Activated CD8-positive, alpha-beta memory T cell treated with anti-CD3 and anti-CD28 coated beads, Interleukin-2, amount 10 ng/mL, durations not matched to agents 7 days and 5 days (primary cell): ENCODE measurements around the gene PKN2. TPM values are rescaled to one million over a fixed set of nuclear protein-coding genes. Genes with fewer than 3 reads are reported as not detected.

ENCODE experiments used
- ATAC-seq: fragments of 150-1000 bp; cut with Tn5 transposase; one replicate; pipeline ENCODE4 v1.10.0; 2021; ENCODE audit warnings: moderate library complexity
- CTCF ChIA-PET: fragments of 350-600 bp; sonication (Branson Sonifier 250); formaldehyde crosslinking; loops from one replicate; lab custom pipeline; 2021; ENCODE audit warnings: antibody characterized with exemption; lab: Charles Lee
- DNase-seq: peaks from one replicate; pipeline ENCODE4 v3.0.0-alpha.2; 2020
- H3K27ac Mint-ChIP-seq: one replicate; pipeline ENCODE4 v1.8.0; 2021; ENCODE audit warnings: mild to moderate bottlenecking, mixed read lengths
- H3K27me3 Mint-ChIP-seq: one replicate; pipeline ENCODE4 v1.8.0; 2021; ENCODE audit warnings: mixed read lengths
- H3K36me3 Mint-ChIP-seq: one replicate; pipeline ENCODE4 v1.8.0; 2021; ENCODE audit warnings: mild to moderate bottlenecking, mixed read lengths
- H3K4me1 Mint-ChIP-seq: one replicate; pipeline ENCODE4 v1.8.0; 2021; ENCODE audit warnings: mixed read lengths
- H3K4me3 Mint-ChIP-seq: one replicate; pipeline ENCODE4 v1.8.0; 2021; ENCODE audit warnings: mild to moderate bottlenecking, moderate library complexity, mixed read lengths
- H3K9me3 Mint-ChIP-seq: one replicate; pipeline ENCODE4 v1.8.0; 2022; ENCODE audit warnings: low read depth, mixed read lengths
- total RNA-seq, 2 experiments: library from RNA; stranded (reverse); gene quantifications; one replicate each; pipeline ENCODE4 v1.2.3, GENCODE V29; 2021

The PKN2 gene
- total RNA-seq, 2 experiments from 2014 or later: 20.0 to 25.8 TPM

DNA sequence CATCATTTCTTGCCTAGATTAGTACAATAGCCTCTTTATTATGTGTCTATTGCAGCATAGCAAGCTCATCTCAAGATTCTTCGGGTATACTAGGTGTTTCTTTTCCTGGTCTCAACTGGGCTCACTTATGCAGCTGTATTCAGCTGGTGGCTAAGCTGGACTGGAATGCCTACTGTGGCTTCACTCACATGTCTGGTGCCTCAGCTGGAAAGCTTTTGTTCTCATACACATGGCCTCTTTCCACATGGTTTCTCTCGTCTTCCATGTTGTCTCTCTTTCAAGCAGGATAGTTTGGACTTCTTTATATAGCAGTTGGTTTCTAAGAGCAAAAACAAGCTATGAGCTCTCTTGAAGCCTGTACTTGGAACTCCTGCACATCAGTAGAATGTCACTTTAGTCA, 45.2 kb downstream of the PKN2 start:
- H3K4me1 Mint-ChIP-seq: peaks cover 7% of the 10 kb centered on the region
- no peaks in the 10 kb centered on the region for H3K27me3 Mint-ChIP-seq
- DNase-seq (no peak), ATAC-seq (no peak)
- H3K36me3 Mint-ChIP-seq: peaks cover 28% of the 10 kb centered on the region
- peaks cover 2% of the 10 kb centered on the region for H3K9me3 Mint-ChIP-seq
- no peak overlapping the region for H3K27ac Mint-ChIP-seq
- CTCF ChIA-PET: interaction anchor here (1.3 kb wide), 2 partner anchors 10 to 12 kb away, joined by 3 read pairs; no protein-coding TSS in a partner anchor
- no peak overlapping the region for H3K4me3 Mint-ChIP-seq

DNA sequence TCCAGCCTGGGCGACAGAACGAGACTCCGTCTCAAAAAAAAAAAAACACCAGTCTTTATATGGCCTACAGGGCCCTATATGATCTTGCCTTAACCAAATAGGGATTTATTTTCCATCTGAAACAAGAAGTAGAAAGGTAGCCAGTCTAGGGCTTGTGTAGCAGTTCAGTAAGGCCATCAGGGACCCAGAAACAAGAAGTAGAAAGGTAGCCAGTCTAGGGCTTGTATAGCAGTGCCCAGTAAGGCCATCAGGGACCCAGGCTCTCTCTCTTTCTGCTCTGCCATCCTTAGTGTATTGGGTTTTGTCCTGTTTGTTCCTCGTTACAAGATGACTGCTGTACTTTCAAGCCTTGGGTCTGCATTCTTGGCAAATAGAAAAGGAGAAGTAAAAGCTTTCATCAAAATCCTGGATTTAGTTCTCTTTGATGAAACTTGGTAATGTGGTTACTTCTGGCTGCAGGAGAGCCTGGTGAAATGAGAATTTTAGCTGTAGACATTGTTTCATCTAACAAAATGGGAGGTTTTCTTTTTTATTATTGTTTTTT, 46.1 kb downstream of the PKN2 start:
- CTCF ChIA-PET: interaction anchor here (1.3 kb wide), 2 partner anchors 9 to 11 kb away, joined by 3 read pairs; no protein-coding TSS in a partner anchor
- Mint-ChIP-seq H3K27me3 (no peaks in the 10 kb centered on the region), H3K36me3 (peaks cover 34% of the 10 kb centered on the region), H3K27ac (no peak overlapping the region), H3K9me3 (peaks cover 2% of the 10 kb centered on the region), H3K4me3 (no peak overlapping the region), H3K4me1 (peaks cover 8% of the 10 kb centered on the region)
- DNase-seq: no peak
- ATAC-seq: no peak

DNA sequence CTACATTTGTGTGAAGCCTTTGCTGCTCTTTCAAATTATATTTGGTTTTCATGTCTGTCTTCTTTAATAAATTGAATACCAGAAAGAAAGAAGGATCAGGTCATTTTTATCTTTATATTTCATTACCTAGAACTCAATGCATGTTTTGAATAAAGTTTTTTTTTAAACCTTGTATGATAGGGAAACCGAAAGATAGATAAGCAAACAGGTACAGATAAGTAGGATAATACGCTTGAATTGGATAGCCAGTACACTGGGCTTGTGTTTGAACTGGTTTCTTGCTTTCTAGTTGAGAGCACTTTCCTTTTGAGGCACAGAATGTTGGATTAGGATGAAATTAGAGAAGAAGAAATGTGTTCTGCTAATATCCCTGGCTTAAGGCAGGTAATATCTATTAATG, 46.9 kb downstream of the PKN2 start:
- Mint-ChIP-seq H3K9me3 (peaks cover 6% of the 10 kb centered on the region), H3K36me3 (peaks cover 41% of the 10 kb centered on the region), H3K27me3 (no peaks in the 10 kb centered on the region), H3K4me3 (no peak overlapping the region), H3K4me1 (peaks cover 8% of the 10 kb centered on the region), H3K27ac (no peak overlapping the region)
- CTCF ChIA-PET: interaction anchor here (1.4 kb wide), 1 partner anchor 146 kb away, joined by 3 read pairs; no protein-coding TSS in a partner anchor
- ATAC-seq: no peak
- no peak for DNase-seq

DNA sequence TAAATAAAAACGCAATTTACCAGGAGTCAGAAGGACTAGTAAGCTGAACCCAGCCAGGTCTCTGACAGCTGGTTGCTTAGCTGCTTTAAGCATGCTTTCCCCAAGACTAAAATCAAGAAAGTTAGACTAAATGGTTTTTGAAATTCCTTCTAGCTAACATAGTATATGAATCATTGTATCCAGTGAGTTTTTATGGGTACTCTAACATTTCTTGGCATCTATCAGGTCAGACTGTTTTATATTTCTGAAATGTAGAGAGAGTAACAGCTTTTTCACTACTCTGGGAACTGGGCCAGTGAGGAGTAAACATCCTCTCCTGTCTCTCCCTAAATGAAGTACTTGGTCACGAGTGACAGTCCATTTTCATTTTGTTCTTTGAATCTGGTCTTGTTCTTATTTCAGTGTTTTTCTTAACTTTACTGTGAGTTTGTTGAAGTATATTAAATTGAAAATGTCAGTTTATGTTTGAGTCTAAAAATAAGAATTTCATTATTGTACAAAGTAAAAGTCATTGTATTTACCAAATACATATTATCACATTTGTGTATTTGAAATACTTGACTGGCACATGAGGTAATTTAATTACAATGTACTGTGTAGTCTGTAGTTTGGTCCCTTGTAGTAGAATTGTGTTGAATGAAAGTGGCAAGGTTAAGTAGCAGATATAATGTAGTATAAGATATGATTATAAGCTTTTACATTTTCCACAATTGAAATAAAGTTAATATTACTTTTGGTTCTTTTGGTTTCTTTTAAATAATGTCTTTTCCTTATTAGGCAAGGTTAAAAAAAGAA, 47.6 kb downstream of the PKN2 start:
- DNase-seq: no peak
- peaks cover 44% of the 10 kb centered on the region for H3K36me3 Mint-ChIP-seq
- CTCF ChIA-PET: interaction anchor here (0.9 to 1.4 kb wide), 2 partner anchors 145 to 725 kb away, joined by 3 read pairs; no protein-coding TSS in a partner anchor
- peaks cover 6% of the 10 kb centered on the region for H3K4me1 Mint-ChIP-seq
- H3K27me3 Mint-ChIP-seq: no peaks in the 10 kb centered on the region
- H3K27ac Mint-ChIP-seq: no peak overlapping the region
- no peak for ATAC-seq
- H3K4me3 Mint-ChIP-seq: no peak overlapping the region
- peaks cover 8% of the 10 kb centered on the region for H3K9me3 Mint-ChIP-seq

DNA sequence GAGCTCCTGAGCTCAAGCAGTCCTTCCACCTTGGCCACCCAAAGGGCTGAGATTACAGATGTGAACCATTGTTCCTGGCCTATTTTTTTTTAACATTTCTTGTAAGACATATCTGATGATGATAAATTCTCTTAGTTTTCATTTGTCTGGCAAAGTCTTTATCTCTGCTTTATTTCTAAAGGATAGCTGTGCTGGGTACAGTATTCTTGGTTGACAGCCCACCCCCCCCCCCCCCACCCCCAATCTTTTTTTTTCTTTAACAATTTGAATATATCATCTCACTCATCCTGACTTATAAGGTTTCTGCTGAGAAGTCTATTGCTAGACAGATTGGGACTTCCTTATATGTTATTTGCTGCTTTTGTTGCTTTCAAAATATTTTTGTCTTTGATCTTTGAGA, 51.3 kb downstream of the PKN2 start:
- Mint-ChIP-seq H3K36me3 (peaks cover 27% of the 10 kb centered on the region), H3K27ac (no peak overlapping the region), H3K4me1 (peaks cover 5% of the 10 kb centered on the region), H3K4me3 (no peak overlapping the region), H3K9me3 (peaks cover 8% of the 10 kb centered on the region), H3K27me3 (no peaks in the 10 kb centered on the region)
- DNase-seq: no peak
- no peak for ATAC-seq
- CTCF ChIA-PET: interaction anchor here (0.8 to 1.2 kb wide), 3 partner anchors 52 to 145 kb away, joined by 3 to 6 read pairs (median 3); no protein-coding TSS in a partner anchor

DNA sequence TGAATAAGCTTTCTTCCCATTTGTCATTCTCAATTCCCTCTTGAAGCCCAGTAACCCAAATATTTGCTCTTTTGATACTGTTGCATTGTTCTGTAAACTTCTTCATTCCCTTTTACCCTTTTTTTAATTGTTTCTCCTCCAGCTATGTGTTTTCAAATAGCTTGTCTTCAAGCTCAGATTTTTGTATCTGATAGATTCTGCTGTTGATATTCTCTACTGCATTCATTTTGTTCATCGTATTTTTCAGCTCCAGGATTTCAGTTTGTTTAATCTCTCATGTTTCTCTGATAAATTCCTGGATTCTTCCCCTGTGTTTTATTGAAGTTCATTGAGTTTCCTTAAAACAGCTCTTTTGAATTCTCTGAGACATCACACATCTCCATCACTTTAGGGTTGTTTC, 51.8 kb downstream of the PKN2 start:
- Mint-ChIP-seq H3K9me3 (peaks cover 8% of the 10 kb centered on the region), H3K4me3 (no peak overlapping the region), H3K4me1 (peaks cover 6% of the 10 kb centered on the region), H3K27me3 (no peaks in the 10 kb centered on the region), H3K27ac (no peak overlapping the region), H3K36me3 (peaks cover 28% of the 10 kb centered on the region)
- no peak for ATAC-seq
- CTCF ChIA-PET: interaction anchor here (0.7 to 1.2 kb wide), 5 partner anchors 52 to 144 kb away, joined by 3 to 6 read pairs (median 3); no protein-coding TSS in a partner anchor
- no peak for DNase-seq

DNA sequence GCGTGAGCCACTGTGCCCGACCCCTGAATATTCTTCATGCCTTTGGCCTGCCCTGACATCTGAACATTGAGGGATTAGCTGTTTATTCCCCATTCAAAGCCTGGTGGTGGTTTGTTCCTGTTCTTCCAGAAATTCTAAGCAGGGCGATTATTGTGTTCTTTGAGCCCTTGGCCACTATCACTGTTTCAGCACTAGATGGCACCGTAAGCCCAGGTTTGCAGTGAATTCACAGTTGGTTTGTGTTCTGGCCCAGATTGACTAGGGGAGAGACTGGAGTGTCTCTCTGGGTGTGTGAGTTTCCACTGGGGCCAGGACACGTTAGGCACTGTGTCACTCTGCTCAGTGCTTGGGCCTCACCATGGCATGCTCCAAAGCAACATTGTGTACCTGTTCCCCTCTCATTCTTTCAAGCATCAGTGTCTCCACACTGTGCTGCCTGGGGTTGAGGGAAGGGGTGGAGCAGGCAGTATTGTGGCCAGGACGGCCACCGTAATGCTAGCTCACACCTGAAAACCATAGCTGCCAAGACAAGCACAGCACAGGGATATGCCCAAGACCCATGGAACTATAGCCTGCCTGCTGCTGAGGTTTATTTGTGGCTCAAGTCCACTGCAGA, 52.7 kb downstream of the PKN2 start:
- no peak overlapping the region for H3K4me3 Mint-ChIP-seq
- H3K4me1 Mint-ChIP-seq: peaks cover 6% of the 10 kb centered on the region
- H3K36me3 Mint-ChIP-seq: peaks cover 32% of the 10 kb centered on the region
- peak; percentile 45 for ATAC-seq
- DNase-seq: peak; percentile 50
- CTCF ChIA-PET: interaction anchor here (0.7 to 1.2 kb wide), 3 partner anchors 83 to 140 kb away, joined by 3 to 6 read pairs (median 3); no protein-coding TSS in a partner anchor
- H3K9me3 Mint-ChIP-seq: peaks cover 8% of the 10 kb centered on the region
- H3K27me3 Mint-ChIP-seq: no peaks in the 10 kb centered on the region
- H3K27ac Mint-ChIP-seq: no peak overlapping the region

DNA sequence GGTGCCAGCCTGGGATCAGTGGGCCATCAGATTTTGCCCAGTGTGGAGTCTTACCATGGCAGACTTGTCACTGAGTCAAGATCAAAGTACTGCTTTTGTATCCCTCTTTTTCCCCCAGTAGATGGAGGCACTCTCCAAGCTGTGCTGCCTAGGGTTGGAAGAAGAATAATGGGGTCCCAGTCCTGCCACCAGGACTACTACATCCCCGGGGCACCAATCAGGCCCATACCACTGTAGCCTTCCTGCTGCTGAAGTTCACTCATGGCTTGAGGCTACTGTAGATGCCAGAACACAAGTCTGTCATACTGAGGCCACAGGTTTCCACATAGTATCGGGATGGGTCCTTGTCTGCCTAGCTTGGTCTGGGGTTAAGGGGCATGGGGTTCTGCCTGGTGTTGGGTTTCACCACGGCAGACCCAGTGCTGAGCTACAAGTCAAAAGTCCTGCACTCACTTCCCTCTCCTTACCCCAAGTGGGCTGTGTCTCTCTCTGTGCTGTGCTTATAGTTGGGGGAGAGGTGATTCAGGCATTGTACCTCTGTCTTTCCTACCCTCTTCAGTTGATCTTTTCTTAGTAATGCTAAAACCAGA, 53.4 kb downstream of the PKN2 start:
- H3K36me3 Mint-ChIP-seq: peaks cover 34% of the 10 kb centered on the region
- ATAC-seq (no peak), DNase-seq (no peak)
- H3K9me3 Mint-ChIP-seq: peaks cover 8% of the 10 kb centered on the region
- H3K27ac Mint-ChIP-seq: no peak overlapping the region
- H3K27me3 Mint-ChIP-seq: no peaks in the 10 kb centered on the region
- no peak overlapping the region for H3K4me3 Mint-ChIP-seq
- CTCF ChIA-PET: no interaction called here
- H3K4me1 Mint-ChIP-seq: peaks cover 6% of the 10 kb centered on the region

DNA sequence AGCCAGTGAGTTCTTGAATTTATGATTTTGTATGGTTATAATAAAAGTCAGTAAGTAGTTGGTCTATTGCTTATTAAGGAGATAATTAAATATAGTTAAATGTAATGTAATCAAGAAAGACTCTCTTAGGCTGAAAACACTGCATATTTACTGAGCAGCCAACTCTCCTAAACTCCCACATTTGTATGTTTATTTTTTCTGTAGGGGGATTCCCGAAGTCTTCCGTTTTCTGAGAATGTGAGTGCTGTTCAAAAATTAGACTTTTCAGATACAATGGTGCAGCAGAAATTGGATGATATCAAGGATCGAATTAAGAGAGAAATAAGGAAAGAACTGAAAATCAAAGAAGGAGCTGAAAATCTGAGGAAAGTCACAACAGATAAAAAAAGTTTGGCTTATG, 56.7 kb downstream of the PKN2 start:
- ATAC-seq: no peak
- Mint-ChIP-seq H3K9me3 (peaks cover 4% of the 10 kb centered on the region), H3K36me3 (peaks cover 34% of the 10 kb centered on the region)

DNA sequence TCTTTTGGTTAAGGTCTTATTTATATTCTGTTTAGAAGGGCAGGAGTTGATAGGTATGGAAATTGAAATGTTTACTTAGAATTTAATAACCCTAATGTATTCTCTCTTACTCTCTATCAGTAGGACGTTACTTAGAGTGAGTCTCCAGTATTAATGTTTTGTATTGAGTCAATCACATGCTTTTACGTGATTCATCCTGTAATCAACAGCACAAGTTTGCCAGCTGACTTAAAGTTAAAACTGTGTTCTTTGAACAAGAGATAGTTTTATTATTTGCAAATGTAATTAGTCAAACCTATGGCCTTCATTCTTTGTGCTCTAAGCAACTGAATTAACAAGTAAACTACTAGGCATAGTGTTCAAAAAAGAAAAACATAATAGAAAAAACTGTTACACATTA, 57.3 kb downstream of the PKN2 start:
- CTCF ChIA-PET: interaction anchor here (0.8 to 1.0 kb wide), 2 partner anchors 12 to 137 kb away, joined by 3 to 4 read pairs; no protein-coding TSS in a partner anchor
- H3K4me3 Mint-ChIP-seq: no peak overlapping the region
- H3K36me3 Mint-ChIP-seq: peaks cover 32% of the 10 kb centered on the region
- no peak for DNase-seq
- no peaks in the 10 kb centered on the region for H3K9me3 Mint-ChIP-seq
- ATAC-seq: no peak
- no peak overlapping the region for H3K27ac Mint-ChIP-seq
- H3K27me3 Mint-ChIP-seq: no peaks in the 10 kb centered on the region
- peaks cover 10% of the 10 kb centered on the region for H3K4me1 Mint-ChIP-seq

More for the DNA sequence above, 56.7 kb downstream of the PKN2 start:
- DNase-seq: no peak
- H3K4me3 Mint-ChIP-seq: no peak overlapping the region
- CTCF ChIA-PET: interaction anchor here (1.0 kb wide), 1 partner anchor 11 kb away, joined by 3 read pairs; no protein-coding TSS in a partner anchor
- peaks cover 10% of the 10 kb centered on the region for H3K4me1 Mint-ChIP-seq
- no peak overlapping the region for H3K27ac Mint-ChIP-seq
- no peaks in the 10 kb centered on the region for H3K27me3 Mint-ChIP-seq

DNA sequence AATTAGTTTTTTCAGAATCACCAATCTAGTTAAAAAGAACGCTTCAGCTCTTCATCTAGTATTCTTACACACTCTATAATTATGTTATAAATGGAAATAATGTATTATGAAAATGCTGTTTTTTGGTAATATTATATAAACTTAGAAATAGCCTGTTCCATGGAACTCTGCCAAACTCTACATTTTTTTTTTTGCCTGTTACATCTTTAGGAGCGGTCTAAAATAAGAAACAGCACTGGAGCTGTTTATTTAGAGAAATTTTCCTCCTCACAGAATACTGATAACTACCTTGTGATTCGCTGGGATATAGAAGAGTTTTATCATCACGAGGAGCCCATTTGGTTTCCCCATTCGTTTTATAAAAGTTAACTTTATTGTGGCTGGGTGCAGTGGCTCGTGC, 58.5 kb downstream of the PKN2 start:
- DNase-seq: no peak
- no peak for ATAC-seq
- CTCF ChIA-PET: no interaction called here

DNA sequence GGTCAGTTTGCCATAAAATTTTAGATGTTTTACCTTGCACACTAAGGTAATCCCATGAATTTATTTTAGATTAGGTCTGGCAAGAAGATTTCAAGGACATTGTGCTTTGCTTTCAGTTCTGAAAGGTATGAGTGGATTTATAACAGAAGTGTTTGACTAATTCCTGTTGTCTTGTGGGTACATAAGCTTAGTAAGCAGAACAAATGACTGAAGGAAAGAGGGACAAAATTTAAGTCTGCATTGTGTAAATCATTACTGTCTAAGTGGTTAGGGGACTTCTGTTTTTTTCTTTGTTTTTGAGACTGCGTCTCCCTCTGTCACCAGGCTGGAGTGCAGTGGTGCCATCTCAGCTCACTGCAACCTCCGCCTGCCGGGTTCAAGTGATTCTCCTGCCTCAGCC, 60.1 kb downstream of the PKN2 start:
- ATAC-seq (peak; percentile 53), DNase-seq (no peak)
- H3K27me3 Mint-ChIP-seq: no peaks in the 10 kb centered on the region
- no peaks in the 10 kb centered on the region for H3K9me3 Mint-ChIP-seq
- CTCF ChIA-PET: no interaction called here
- no peak overlapping the region for H3K4me3 Mint-ChIP-seq
- no peak overlapping the region for H3K27ac Mint-ChIP-seq
- H3K4me1 Mint-ChIP-seq: peaks cover 10% of the 10 kb centered on the region
- H3K36me3 Mint-ChIP-seq: peaks cover 39% of the 10 kb centered on the region

More for the DNA sequence above, 58.5 kb downstream of the PKN2 start:
- H3K4me3 Mint-ChIP-seq: no peak overlapping the region
- no peak overlapping the region for H3K27ac Mint-ChIP-seq
- H3K36me3 Mint-ChIP-seq: peaks cover 36% of the 10 kb centered on the region
- H3K9me3 Mint-ChIP-seq: no peaks in the 10 kb centered on the region
- H3K4me1 Mint-ChIP-seq: peaks cover 10% of the 10 kb centered on the region
- no peaks in the 10 kb centered on the region for H3K27me3 Mint-ChIP-seq

DNA sequence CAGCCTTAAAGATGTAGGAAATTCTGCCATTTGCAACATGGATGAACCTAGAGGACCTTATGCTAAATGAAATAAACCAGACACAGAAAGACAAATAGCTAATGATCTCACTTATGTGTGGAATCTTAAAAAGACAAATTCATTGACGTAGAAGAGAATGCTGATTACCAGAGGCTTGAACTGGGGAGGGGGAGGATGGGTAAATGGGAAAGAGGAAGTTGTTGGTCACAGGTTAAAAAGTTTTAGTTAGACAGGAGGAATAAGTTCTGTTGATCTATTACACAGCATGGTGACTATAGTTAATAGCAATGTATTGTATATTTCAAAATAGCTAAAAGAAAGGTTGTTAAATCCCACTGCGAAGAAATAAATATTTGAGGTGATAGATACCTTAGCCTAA, 62.8 kb downstream of the PKN2 start:
- ATAC-seq (no peak), DNase-seq (no peak)
- Mint-ChIP-seq H3K27ac (no peak overlapping the region), H3K27me3 (no peaks in the 10 kb centered on the region), H3K36me3 (peaks cover 32% of the 10 kb centered on the region), H3K4me3 (no peak overlapping the region), H3K9me3 (no peaks in the 10 kb centered on the region), H3K4me1 (peaks cover 6% of the 10 kb centered on the region)
- CTCF ChIA-PET: interaction anchor here (0.6 kb wide), 1 partner anchor 135 kb away, joined by 4 read pairs; no protein-coding TSS in a partner anchor
